OCI-LY7 (cell line): Measurements from ENCODE around the gene EVA1C.

Experiments used
- EZH2phosphoT487 ChIP-seq: fragments of 200-600 bp; sonication (generic); IDR thresholded peaks from 2 replicates; pipeline ENCODE4 v1.6.1; 2018; ENCODE audit warnings: low read depth, borderline replicate concordance, mild to moderate bottlenecking, mixed run types, antibody characterized with exemption, low read length, moderate library complexity, mixed read lengths
- TF ChIP-seq, protein P1 (sequence below): fragments of 200-600 bp; sonication (generic); conservative IDR thresholded peaks from 2 replicates; pipeline ENCODE4 v1.5.1; 2014; ENCODE audit warnings: mild to moderate bottlenecking, antibody characterized with exemption, low read length, moderate library complexity, mixed read lengths

DNA sequence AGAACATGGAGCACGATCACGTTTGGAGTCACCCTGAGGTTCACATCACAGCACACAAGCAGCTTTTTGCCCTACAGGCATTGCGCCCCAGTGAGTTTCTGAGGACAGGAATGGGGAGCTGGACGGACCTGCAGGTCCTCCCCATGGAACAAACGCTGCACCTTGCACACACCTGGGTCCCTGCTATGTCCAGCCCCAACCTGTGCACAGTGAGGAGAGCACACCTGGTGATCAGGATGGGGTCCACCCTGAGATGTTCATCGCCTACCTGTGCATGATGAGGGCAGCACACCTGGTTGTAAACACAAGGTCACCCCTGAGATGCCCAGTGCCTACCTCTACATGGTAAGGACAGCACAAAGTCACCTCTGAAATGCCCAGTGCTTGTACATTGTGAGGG lies 126.9 kb downstream of the EVA1C start:
- TF ChIP-seq, protein P1, sequence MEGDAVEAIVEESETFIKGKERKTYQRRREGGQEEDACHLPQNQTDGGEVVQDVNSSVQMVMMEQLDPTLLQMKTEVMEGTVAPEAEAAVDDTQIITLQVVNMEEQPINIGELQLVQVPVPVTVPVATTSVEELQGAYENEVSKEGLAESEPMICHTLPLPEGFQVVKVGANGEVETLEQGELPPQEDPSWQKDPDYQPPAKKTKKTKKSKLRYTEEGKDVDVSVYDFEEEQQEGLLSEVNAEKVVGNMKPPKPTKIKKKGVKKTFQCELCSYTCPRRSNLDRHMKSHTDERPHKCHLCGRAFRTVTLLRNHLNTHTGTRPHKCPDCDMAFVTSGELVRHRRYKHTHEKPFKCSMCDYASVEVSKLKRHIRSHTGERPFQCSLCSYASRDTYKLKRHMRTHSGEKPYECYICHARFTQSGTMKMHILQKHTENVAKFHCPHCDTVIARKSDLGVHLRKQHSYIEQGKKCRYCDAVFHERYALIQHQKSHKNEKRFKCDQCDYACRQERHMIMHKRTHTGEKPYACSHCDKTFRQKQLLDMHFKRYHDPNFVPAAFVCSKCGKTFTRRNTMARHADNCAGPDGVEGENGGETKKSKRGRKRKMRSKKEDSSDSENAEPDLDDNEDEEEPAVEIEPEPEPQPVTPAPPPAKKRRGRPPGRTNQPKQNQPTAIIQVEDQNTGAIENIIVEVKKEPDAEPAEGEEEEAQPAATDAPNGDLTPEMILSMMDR, result no peak
- TF ChIP-seq EZH2phosphoT487, result no peak
